GM18870 (cell line): Measurements from ENCODE around the gene FAM9B.
A peak's percentile ranks its signal among the peaks of the same experiment; 100 is the strongest.

Experiments
- ATAC-seq: cut with Tn5 transposase; IDR thresholded peaks from one replicate; pipeline ENCODE4 v1.9.1; 2021; ENCODE audit warnings: moderate library complexity; ENCODE audit not compliant: unreplicated experiment

The FAM9B gene

DNA sequence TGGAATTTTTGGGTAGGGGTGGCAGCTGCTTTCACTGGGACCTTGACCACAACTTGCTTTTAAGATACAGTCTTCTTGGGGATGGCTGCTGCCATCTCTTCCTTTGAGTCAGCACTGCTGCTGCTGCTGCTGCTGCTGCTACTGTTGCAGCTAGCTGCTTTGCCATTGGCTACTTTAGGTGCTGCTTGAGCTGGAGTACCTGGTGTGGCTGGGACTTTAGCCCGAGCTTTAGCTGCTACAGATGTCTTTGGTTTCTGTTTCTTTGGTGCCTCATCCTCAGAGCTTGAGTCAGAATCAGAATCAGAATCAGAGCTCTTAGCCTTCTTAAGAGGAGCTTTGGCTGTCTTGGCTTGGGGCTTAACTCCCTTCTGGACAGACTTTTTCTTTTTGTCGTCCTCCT, 52.2 kb downstream of the FAM9B start:
- ATAC-seq, result peak; percentile 48

- ATAC-seq, result no peak
Observed at GRCh38 chrX:8980756-8981155, 53.2 kb downstream of the FAM9B start.
